WTC11 (cell line): ENCODE measurements around the gene APOBEC3F. TPM values are rescaled to one million over a fixed set of nuclear protein-coding genes. Genes with fewer than 3 reads are reported as not detected.

Experiments used
- ATAC-seq: fragments of 200-7000 bp; cut with Tn5 transposase; 2 replicates; pipeline ENCODE4 v1.10.0; 2021; ENCODE audit warnings: mild to moderate bottlenecking, moderate library complexity
- CTCF ChIA-PET: fragments of 300-600 bp; sonication (Branson Sonifier 250); formaldehyde crosslinking; loops from one replicate; lab custom pipeline; 2021; ENCODE audit warnings: antibody characterized with exemption; lab: Charles Lee
- POLR2A ChIA-PET: fragments of 350-600 bp; sonication (Branson Sonifier 250); formaldehyde crosslinking; loops from one replicate; lab custom pipeline; 2021; ENCODE audit warnings: antibody characterized with exemption; lab: Charles Lee
- DNase-seq: peaks from one replicate; pipeline ENCODE4 v3.0.0; 2021; ENCODE audit warnings: low spot score
- H3K27ac Mint-ChIP-seq: 2 replicates; pipeline ENCODE4 v1.8.0; 2021; ENCODE audit warnings: mixed read lengths
- H3K27me3 Mint-ChIP-seq: 2 replicates; pipeline ENCODE4 v1.8.0; 2021; ENCODE audit warnings: low read depth, mild to moderate bottlenecking, moderate library complexity, mixed read lengths
- H3K36me3 Mint-ChIP-seq: 2 replicates; pipeline ENCODE4 v1.8.0; 2021; ENCODE audit warnings: mixed read lengths
- H3K4me1 Mint-ChIP-seq: 2 replicates; pipeline ENCODE4 v1.8.0; 2022; ENCODE audit warnings: mixed read lengths
- H3K4me3 Mint-ChIP-seq: 2 replicates; pipeline ENCODE4 v1.8.0; 2021; ENCODE audit warnings: mild to moderate bottlenecking, moderate library complexity, mixed read lengths
- H3K9me3 Mint-ChIP-seq: 2 replicates; pipeline ENCODE4 v1.8.0; 2021; ENCODE audit warnings: mixed read lengths
- MXD4 ChIP-seq: fragments of 250-450 bp; sonication (Bioruptor Pico); IDR thresholded peaks from 2 replicates; pipeline ENCODE4 v1.8.0; 2021; ENCODE audit warnings: mild to moderate bottlenecking, moderate library complexity, borderline replicate concordance
- NR1H2 ChIP-seq: sonication (generic); formaldehyde crosslinking; IDR thresholded peaks from 2 replicates; pipeline ENCODE4 v1.9.0; 2021; ENCODE audit warnings: mild to moderate bottlenecking, moderate library complexity, missing genetic modification reagents
- total RNA-seq: library from RNA; stranded (reverse); gene quantifications from 3 replicates; pipeline ENCODE4 v1.2.3, GENCODE V29; 2021

Gene APOBEC3F
- total RNA-seq, 1 experiment from 2014 or later, result 8.7 TPM

DNA sequence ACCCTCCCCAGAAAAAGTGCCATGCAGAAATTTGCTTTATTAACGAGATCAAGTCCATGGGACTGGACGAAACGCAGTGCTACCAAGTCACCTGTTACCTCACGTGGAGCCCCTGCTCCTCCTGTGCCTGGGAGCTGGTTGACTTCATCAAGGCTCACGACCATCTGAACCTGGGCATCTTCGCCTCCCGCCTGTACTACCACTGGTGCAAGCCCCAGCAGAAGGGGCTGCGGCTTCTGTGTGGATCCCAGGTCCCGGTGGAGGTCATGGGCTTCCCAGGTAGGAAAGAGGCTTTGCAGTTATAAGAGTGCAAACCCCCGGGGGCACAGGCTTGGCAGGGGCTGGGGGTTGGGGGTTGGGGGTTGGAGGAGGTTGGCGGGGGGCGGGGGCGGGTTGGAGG is 60.6 kb downstream of the APOBEC3F start:
- Mint-ChIP-seq H3K36me3 (no peaks in the 10 kb centered on the region), H3K4me1 (peaks cover 40% of the 10 kb centered on the region)
- POLR2A ChIA-PET, result no interaction called here
- TF ChIP-seq NR1H2 (CRISPR knock-in tag), result no peak
- TF ChIP-seq, all 79 proteins: peak for 0
- Mint-ChIP-seq H3K4me3 (peak overlapping the region; percentile 14; the same call in 1 of the 2 replicates), H3K9me3 (no peaks in the 10 kb centered on the region), H3K27me3 (no peaks in the 10 kb centered on the region), H3K27ac (peak overlapping the region; percentile 80)
- no peak for DNase-seq
- ATAC-seq, result no peak
- CTCF ChIA-PET, result interaction anchor here (0.6 to 1.6 kb wide), 3 partner anchors 34 to 244 kb away, joined by 3 to 7 read pairs (median 3); no protein-coding TSS in a partner anchor

GRCh38 chr22:39103431-39103830 is 62.8 kb downstream of the APOBEC3F start:
- H3K36me3 Mint-ChIP-seq, result no peaks in the 10 kb centered on the region
- peaks cover 22% of the 10 kb centered on the region for H3K4me1 Mint-ChIP-seq
- no peaks in the 10 kb centered on the region for H3K27me3 Mint-ChIP-seq
- ATAC-seq (no peak), DNase-seq (no peak)
- H3K27ac Mint-ChIP-seq, result peak overlapping the region; percentile 55; the same call in 1 of the 2 replicates
- no peak overlapping the region for H3K4me3 Mint-ChIP-seq
- ChIA-PET POLR2A (no interaction called here), CTCF (no interaction called here)
- no peaks in the 10 kb centered on the region for H3K9me3 Mint-ChIP-seq
- TF ChIP-seq MXD4 (CRISPR knock-in tag), result no peak

Other genes starting within 250 kb of the APOBEC3F start
- 11.8 to 12.2 TPM (median 12.1 TPM) in 3 replicates for gene DNAL4, start 246.7 kb upstream of the APOBEC3F start, total RNA-seq
- 10.4 to 11.2 TPM (median 10.6 TPM) in 3 replicates for gene NPTXR, start 196.8 kb upstream of the APOBEC3F start, total RNA-seq
- gene CBX6, start 168.6 kb upstream of the APOBEC3F start, total RNA-seq, result 21.5 to 27.0 TPM (median 23.8 TPM) in 3 replicates
- gene APOBEC3A, start 83.3 kb upstream of the APOBEC3F start, total RNA-seq, result not detected in 3 replicates
- 4.0 to 7.5 TPM (median 6.4 TPM) in 3 replicates for gene APOBEC3B, start 58.5 kb upstream of the APOBEC3F start, total RNA-seq
- 33.4 to 40.4 TPM (median 39.4 TPM) in 3 replicates for gene APOBEC3C, start 26.6 kb upstream of the APOBEC3F start, total RNA-seq
- 5.4 to 10.6 TPM (median 7.0 TPM) in 3 replicates for gene APOBEC3D, start 19.7 kb upstream of the APOBEC3F start, total RNA-seq
- 1.8 to 2.2 TPM (median 2.1 TPM) in 3 replicates for gene APOBEC3G, start 36.4 kb downstream of the APOBEC3F start, total RNA-seq
- gene APOBEC3H, start 56.4 kb downstream of the APOBEC3F start, total RNA-seq, result 0.42 to 0.80 TPM (median 0.66 TPM) in 3 replicates
- 10.6 to 11.1 TPM (median 10.6 TPM) in 3 replicates for gene CBX7, start 111.8 kb downstream of the APOBEC3F start, total RNA-seq
- 6.8 to 9.2 TPM (median 7.7 TPM) in 3 replicates for gene PDGFB, start 204.1 kb downstream of the APOBEC3F start, total RNA-seq